ENCODE data around the gene FIG4.

DNA sequence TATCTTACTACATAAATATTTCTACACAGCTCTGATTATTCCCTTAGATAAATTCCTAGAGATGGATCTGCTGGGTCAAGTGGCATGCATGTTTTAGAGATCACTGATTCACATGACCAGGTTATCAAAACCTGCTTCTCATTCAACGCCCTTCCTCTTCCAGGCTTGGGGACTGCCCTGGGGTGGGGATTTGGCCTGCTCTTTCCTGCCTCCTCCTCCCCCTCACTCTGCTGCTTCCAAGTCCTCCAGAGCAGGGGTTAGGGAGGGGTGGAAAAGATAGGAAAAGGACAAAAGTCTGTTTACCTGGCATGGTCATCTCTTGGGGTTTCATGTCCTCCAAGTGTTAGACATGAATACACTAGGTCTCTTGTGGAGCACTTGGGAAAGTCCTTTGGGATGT is 181.5 kb downstream of the FIG4 start:
- TF ChIP-seq, protein P1, sequence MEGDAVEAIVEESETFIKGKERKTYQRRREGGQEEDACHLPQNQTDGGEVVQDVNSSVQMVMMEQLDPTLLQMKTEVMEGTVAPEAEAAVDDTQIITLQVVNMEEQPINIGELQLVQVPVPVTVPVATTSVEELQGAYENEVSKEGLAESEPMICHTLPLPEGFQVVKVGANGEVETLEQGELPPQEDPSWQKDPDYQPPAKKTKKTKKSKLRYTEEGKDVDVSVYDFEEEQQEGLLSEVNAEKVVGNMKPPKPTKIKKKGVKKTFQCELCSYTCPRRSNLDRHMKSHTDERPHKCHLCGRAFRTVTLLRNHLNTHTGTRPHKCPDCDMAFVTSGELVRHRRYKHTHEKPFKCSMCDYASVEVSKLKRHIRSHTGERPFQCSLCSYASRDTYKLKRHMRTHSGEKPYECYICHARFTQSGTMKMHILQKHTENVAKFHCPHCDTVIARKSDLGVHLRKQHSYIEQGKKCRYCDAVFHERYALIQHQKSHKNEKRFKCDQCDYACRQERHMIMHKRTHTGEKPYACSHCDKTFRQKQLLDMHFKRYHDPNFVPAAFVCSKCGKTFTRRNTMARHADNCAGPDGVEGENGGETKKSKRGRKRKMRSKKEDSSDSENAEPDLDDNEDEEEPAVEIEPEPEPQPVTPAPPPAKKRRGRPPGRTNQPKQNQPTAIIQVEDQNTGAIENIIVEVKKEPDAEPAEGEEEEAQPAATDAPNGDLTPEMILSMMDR (IDR thresholded peaks at IDR 0.05) = no peak
- no peak for TF ChIP-seq POLR2A (IDR thresholded peaks at IDR 0.05)

All from lower leg skin (tissue), 3 donors.